ENCODE data around the gene SLC26A1.

Gene SLC26A1

GRCh38 chr4:1018147-1019020, 25.2 kb upstream of the SLC26A1 start:
- no peak for TF ChIP-seq CTCF (IDR thresholded peaks at IDR 0.05; ENCODE audit: insufficient read depth, missing control alignments)
- FAIRE-seq (no peak), DNase-seq (ENCODE audit: insufficient read length, low spot score) (no peak)

GRCh38 chr4:1017706-1018105, 24.5 kb upstream of the SLC26A1 start:
- FAIRE-seq (no peak), DNase-seq (ENCODE audit: insufficient read length, low spot score) (no peak)
- TF ChIP-seq CTCF (IDR thresholded peaks at IDR 0.05; ENCODE audit: insufficient read depth, missing control alignments), result no peak

GRCh38 chr4:1017211-1017610, 24.0 kb upstream of the SLC26A1 start:
- no peak for DNase-seq (ENCODE audit: insufficient read length, low spot score)
- no peak for FAIRE-seq
- TF ChIP-seq CTCF (IDR thresholded peaks at IDR 0.05; ENCODE audit: insufficient read depth, missing control alignments), result no peak

GRCh38 chr4:1015746-1016145, 22.5 kb upstream of the SLC26A1 start:
- TF ChIP-seq CTCF (IDR thresholded peaks at IDR 0.05; ENCODE audit: insufficient read depth, missing control alignments), result no peak
- no peak for DNase-seq (ENCODE audit: insufficient read length, low spot score)
- FAIRE-seq, result no peak

- DNase-seq (ENCODE audit: insufficient read length, low spot score) (no peak), FAIRE-seq (no peak)
- TF ChIP-seq CTCF (IDR thresholded peaks at IDR 0.05; ENCODE audit: insufficient read depth, missing control alignments), result no peak
Observed at GRCh38 chr4:1015179-1015578, 22.0 kb upstream of the SLC26A1 start.

- FAIRE-seq (no peak), DNase-seq (ENCODE audit: insufficient read length, low spot score) (no peak)
- TF ChIP-seq CTCF (IDR thresholded peaks at IDR 0.05; ENCODE audit: insufficient read depth, missing control alignments), result no peak
Observed at GRCh38 chr4:1014291-1015167, 21.3 kb upstream of the SLC26A1 start.
